Liver (tissue), 9 donors: ENCODE data around the gene NYAP2. TPM values are rescaled to one million over a fixed set of nuclear protein-coding genes. Genes with fewer than 3 reads are reported as not detected.

Experiments
- DNase-seq: peaks from one replicate; pipeline ENCODE4 v3.0.0-alpha.2; 2017; ENCODE audit warnings: low spot score
- H3K27ac ChIP-seq, 2 donors: one replicate each; pipeline ENCODE4 v1.7.0; 2013; ENCODE audit warnings: inconsistent platforms in 2 of 2, low read length in 2 of 2, control low read depth in 1 of 2, low read depth in 1 of 2, mild to moderate bottlenecking in 1 of 2
- H3K27me3 ChIP-seq, 4 donors: one replicate each; pipeline versions ENCODE4 v1.6.1 to v1.7.0; 2013; ENCODE audit warnings: low read length in 3 of 4, inconsistent platforms in 1 of 4, mild to moderate bottlenecking in 1 of 4, moderate library complexity in 1 of 4; ENCODE audit not compliant: control insufficient read depth in 4 of 4, insufficient read depth in 4 of 4
- H3K36me3 ChIP-seq, 4 donors: one replicate each; pipeline versions ENCODE4 v1.6.1 to v1.7.0; 2013; ENCODE audit warnings: low read length in 3 of 4, mild to moderate bottlenecking in 3 of 4, low read depth in 1 of 4, moderate library complexity in 1 of 4; ENCODE audit not compliant: control insufficient read depth in 4 of 4, insufficient read depth in 3 of 4
- H3K4me1 ChIP-seq, 4 donors: one replicate each; pipeline versions ENCODE4 v1.6.1 to v1.7.0; 2013; ENCODE audit warnings: low read length in 3 of 4, mild to moderate bottlenecking in 3 of 4, moderate library complexity in 1 of 4; ENCODE audit not compliant: control insufficient read depth in 4 of 4, insufficient read depth in 4 of 4
- H3K4me3 ChIP-seq, 3 donors: one replicate each; pipeline versions ENCODE4 v1.6.1 to v1.7.0; 2013; ENCODE audit warnings: low read length in 3 of 3, control low read depth in 1 of 3, low read depth in 1 of 3, mild to moderate bottlenecking in 1 of 3
- H3K9ac ChIP-seq, 2 donors: one replicate each; pipeline ENCODE4 v1.7.0; 2013; ENCODE audit warnings: low read length in 2 of 2, mild to moderate bottlenecking in 2 of 2, moderate library complexity in 2 of 2, control low read depth in 1 of 2, low read depth in 1 of 2
- H3K9me3 ChIP-seq, 4 donors: one replicate each; pipeline versions ENCODE4 v1.6.1 to v1.7.0; 2013; ENCODE audit warnings: low read length in 3 of 4; ENCODE audit not compliant: control insufficient read depth in 4 of 4
- ATF3 ChIP-seq: IDR thresholded peaks from 2 replicates; pipeline ENCODE4 v1.6.1; 2016; ENCODE audit warnings: antibody characterized with exemption
- EGR1 ChIP-seq, 2 donors: IDR thresholded peaks; 2 replicates each; pipeline ENCODE4 v1.6.1; 2016 to 2018; ENCODE audit warnings: antibody characterized with exemption in 2 of 2, low read depth in 2 of 2
- FOXA1 ChIP-seq: IDR thresholded peaks from 2 replicates; pipeline ENCODE4 v1.6.1; 2016; ENCODE audit warnings: antibody characterized with exemption
- GABPA ChIP-seq, 2 donors: IDR thresholded peaks in 1 of 2; conservative IDR thresholded peaks in 1 of 2; 2 replicates each; pipeline ENCODE4 v1.6.1; 2016; ENCODE audit warnings: antibody characterized with exemption in 2 of 2, mild to moderate bottlenecking in 1 of 2, moderate library complexity in 1 of 2
- HNF4A ChIP-seq, 2 donors: conservative IDR thresholded peaks; 2 replicates each; pipeline ENCODE4 v1.6.1; 2016; ENCODE audit warnings: antibody characterized with exemption in 2 of 2, mild to moderate bottlenecking in 2 of 2
- HNF4G ChIP-seq: IDR thresholded peaks from 2 replicates; pipeline ENCODE4 v1.6.1; 2016; ENCODE audit warnings: antibody characterized with exemption
- JUND ChIP-seq, 2 donors: IDR thresholded peaks; 2 replicates each; pipeline ENCODE4 v1.6.1; 2016; ENCODE audit warnings: antibody characterized with exemption in 2 of 2
- MAX ChIP-seq: IDR thresholded peaks from 2 replicates; pipeline ENCODE4 v1.6.1; 2016; ENCODE audit warnings: antibody characterized with exemption
- RAD21 ChIP-seq, 2 donors: IDR thresholded peaks; 2 replicates each; pipeline ENCODE4 v1.6.1; 2016; ENCODE audit warnings: antibody characterized with exemption in 2 of 2, mild to moderate bottlenecking in 2 of 2
- RXRA ChIP-seq, 2 donors: IDR thresholded peaks; 2 replicates each; pipeline ENCODE4 v1.6.1; 2017 to 2018; ENCODE audit warnings: antibody characterized with exemption in 2 of 2, mild to moderate bottlenecking in 1 of 2
- SP1 ChIP-seq: IDR thresholded peaks from 2 replicates; pipeline ENCODE4 v1.6.1; 2018; ENCODE audit warnings: antibody characterized with exemption, mild to moderate bottlenecking
- TAF1 ChIP-seq: conservative IDR thresholded peaks from 2 replicates; pipeline ENCODE4 v1.6.1; 2016; ENCODE audit warnings: antibody characterized with exemption, mild to moderate bottlenecking
- YY1 ChIP-seq: IDR thresholded peaks from 2 replicates; pipeline ENCODE4 v1.6.1; 2016; ENCODE audit warnings: antibody characterized with exemption, mild to moderate bottlenecking
- WGBS: extraction: QIAGEN DNeasy Blood & Tissue Kit; methylation state at CpG from one replicate; pipeline ENCODE4 v1.1.7; 2013; 5-methylcytosine and 5-hydroxymethylcytosine counted together
- polyA plus RNA-seq, 2 donors: library from polyadenylated mRNA; stranded (reverse) in 1 of 2; unstranded in 1 of 2; fragments of 200-250 nt in 1 of 2; fragments of >200 nt in 1 of 2; fragmentation: Nextera tagmentation in 1 of 2; extraction: Ambion mirVana in 1 of 2; gene quantifications; one replicate each; pipeline versions ENCODE4 v1.2.1 to v1.2.3, GENCODE V29; 2013 to 2015
- total RNA-seq, 2 donors: library from RNA; depleted of rRNA; stranded (reverse); fragments of >200 nt; gene quantifications; one replicate each; pipeline ENCODE4 v1.2.3, GENCODE V29; 2014
- TF ChIP-seq, protein P1 (sequence below): fragments of 150-350 bp; IDR thresholded peaks from 2 replicates; pipeline ENCODE4 v1.5.1; 2017; ENCODE audit warnings: improper control_type of control experiment, low read depth, low read length; ENCODE audit not compliant: missing input control
- TF ChIP-seq, protein P2 (sequence below): IDR thresholded peaks from 2 replicates; pipeline ENCODE4 v1.6.1; 2016; ENCODE audit warnings: antibody characterized with exemption
- TF ChIP-seq, protein P3 (sequence below): IDR thresholded peaks from 2 replicates; pipeline ENCODE4 v1.6.1; 2016; ENCODE audit warnings: antibody characterized with exemption, mild to moderate bottlenecking
- donor health status: healthy.
- donor health status: healthy.
- donor health status: healthy.
- donor health status: healthy.
- donor health status: healthy.

Gene NYAP2
- total and polyA plus RNA-seq, 4 donors: not detected

GRCh38 chr2:225458431-225459117, 59.1 kb downstream of the NYAP2 start:
- no peak overlapping the region for H3K27ac ChIP-seq
- peaks cover 0 to 6% (median 0%) of the 10 kb centered on the region in 4 donors for H3K27me3 ChIP-seq
- no peak overlapping the region for H3K4me3 ChIP-seq
- no peak for DNase-seq
- 40% methylated on average over 2 of the region's 2 CpGs for WGBS
- no peak overlapping the region for H3K9ac ChIP-seq
- H3K9me3 ChIP-seq: no peaks in the 10 kb centered on the region
- H3K4me1 ChIP-seq: no peaks in the 10 kb centered on the region
- no peak for TF ChIP-seq EGR1 (IDR thresholded peaks at IDR 0.05; ENCODE audit: low read depth in 2 of 2)
- TF ChIP-seq HNF4A (conservative IDR thresholded peaks at IDR 0.05): no peak
- no peak for TF ChIP-seq HNF4G
- TF ChIP-seq MAX: no peak
- TF ChIP-seq, protein P1, sequence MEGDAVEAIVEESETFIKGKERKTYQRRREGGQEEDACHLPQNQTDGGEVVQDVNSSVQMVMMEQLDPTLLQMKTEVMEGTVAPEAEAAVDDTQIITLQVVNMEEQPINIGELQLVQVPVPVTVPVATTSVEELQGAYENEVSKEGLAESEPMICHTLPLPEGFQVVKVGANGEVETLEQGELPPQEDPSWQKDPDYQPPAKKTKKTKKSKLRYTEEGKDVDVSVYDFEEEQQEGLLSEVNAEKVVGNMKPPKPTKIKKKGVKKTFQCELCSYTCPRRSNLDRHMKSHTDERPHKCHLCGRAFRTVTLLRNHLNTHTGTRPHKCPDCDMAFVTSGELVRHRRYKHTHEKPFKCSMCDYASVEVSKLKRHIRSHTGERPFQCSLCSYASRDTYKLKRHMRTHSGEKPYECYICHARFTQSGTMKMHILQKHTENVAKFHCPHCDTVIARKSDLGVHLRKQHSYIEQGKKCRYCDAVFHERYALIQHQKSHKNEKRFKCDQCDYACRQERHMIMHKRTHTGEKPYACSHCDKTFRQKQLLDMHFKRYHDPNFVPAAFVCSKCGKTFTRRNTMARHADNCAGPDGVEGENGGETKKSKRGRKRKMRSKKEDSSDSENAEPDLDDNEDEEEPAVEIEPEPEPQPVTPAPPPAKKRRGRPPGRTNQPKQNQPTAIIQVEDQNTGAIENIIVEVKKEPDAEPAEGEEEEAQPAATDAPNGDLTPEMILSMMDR: no peak
- TF ChIP-seq FOXA1: no peak
- no peak for TF ChIP-seq GABPA (IDR thresholded peaks at IDR 0.05 in 1 of 2, conservative IDR thresholded peaks at IDR 0.05 in 1 of 2)
- TF ChIP-seq TAF1: no peak
- no peak for TF ChIP-seq RAD21 (IDR thresholded peaks at IDR 0.05)
- no peak for TF ChIP-seq YY1
- TF ChIP-seq RXRA (IDR thresholded peaks at IDR 0.05): no peak
- TF ChIP-seq, protein P2, sequence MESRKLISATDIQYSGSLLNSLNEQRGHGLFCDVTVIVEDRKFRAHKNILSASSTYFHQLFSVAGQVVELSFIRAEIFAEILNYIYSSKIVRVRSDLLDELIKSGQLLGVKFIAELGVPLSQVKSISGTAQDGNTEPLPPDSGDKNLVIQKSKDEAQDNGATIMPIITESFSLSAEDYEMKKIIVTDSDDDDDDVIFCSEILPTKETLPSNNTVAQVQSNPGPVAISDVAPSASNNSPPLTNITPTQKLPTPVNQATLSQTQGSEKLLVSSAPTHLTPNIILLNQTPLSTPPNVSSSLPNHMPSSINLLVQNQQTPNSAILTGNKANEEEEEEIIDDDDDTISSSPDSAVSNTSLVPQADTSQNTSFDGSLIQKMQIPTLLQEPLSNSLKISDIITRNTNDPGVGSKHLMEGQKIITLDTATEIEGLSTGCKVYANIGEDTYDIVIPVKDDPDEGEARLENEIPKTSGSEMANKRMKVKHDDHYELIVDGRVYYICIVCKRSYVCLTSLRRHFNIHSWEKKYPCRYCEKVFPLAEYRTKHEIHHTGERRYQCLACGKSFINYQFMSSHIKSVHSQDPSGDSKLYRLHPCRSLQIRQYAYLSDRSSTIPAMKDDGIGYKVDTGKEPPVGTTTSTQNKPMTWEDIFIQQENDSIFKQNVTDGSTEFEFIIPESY: no peak
- no peak for TF ChIP-seq ATF3
- no peak for TF ChIP-seq JUND (IDR thresholded peaks at IDR 0.05)
- TF ChIP-seq SP1: no peak
- TF ChIP-seq, protein P3, sequence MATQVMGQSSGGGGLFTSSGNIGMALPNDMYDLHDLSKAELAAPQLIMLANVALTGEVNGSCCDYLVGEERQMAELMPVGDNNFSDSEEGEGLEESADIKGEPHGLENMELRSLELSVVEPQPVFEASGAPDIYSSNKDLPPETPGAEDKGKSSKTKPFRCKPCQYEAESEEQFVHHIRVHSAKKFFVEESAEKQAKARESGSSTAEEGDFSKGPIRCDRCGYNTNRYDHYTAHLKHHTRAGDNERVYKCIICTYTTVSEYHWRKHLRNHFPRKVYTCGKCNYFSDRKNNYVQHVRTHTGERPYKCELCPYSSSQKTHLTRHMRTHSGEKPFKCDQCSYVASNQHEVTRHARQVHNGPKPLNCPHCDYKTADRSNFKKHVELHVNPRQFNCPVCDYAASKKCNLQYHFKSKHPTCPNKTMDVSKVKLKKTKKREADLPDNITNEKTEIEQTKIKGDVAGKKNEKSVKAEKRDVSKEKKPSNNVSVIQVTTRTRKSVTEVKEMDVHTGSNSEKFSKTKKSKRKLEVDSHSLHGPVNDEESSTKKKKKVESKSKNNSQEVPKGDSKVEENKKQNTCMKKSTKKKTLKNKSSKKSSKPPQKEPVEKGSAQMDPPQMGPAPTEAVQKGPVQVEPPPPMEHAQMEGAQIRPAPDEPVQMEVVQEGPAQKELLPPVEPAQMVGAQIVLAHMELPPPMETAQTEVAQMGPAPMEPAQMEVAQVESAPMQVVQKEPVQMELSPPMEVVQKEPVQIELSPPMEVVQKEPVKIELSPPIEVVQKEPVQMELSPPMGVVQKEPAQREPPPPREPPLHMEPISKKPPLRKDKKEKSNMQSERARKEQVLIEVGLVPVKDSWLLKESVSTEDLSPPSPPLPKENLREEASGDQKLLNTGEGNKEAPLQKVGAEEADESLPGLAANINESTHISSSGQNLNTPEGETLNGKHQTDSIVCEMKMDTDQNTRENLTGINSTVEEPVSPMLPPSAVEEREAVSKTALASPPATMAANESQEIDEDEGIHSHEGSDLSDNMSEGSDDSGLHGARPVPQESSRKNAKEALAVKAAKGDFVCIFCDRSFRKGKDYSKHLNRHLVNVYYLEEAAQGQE: no peak
- H3K36me3 ChIP-seq: no peaks in the 10 kb centered on the region
